GM23248 (cell line): ENCODE data around the gene OPCML.

ENCODE experiments used
- EZH2 ChIP-seq: fragments of 200-600 bp; sonication (generic); IDR thresholded peaks from 2 replicates; pipeline ENCODE4 v1.6.1; 2018; ENCODE audit warnings: antibody characterized with exemption, mild to moderate bottlenecking; ENCODE audit not compliant: insufficient read depth, poor library complexity, severe bottlenecking
- EZH2phosphoT487 ChIP-seq: fragments of 200-600 bp; sonication (generic); IDR thresholded peaks from 2 replicates; pipeline ENCODE4 v1.6.1; 2018; ENCODE audit warnings: antibody characterized with exemption, moderate library complexity, mild to moderate bottlenecking, low read depth; ENCODE audit not compliant: insufficient read depth

DNA sequence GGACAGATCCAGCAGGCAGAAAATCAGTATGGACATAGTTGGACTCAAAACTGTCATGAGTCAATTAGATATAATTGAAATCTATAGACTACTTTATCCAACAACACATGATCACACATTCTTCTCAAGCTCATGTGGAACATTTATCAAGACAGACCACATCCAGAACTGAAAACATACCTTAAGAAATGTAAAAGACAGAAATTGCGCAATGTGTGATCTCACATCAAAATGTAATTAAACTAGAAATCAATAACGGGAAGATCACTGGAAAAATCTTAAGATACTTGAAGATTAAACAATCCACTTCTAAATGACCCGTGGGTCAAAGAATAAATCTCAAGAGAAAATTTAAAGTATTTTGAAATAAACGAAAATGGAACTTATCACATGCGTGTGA lies 435.3 kb downstream of the OPCML start:
- TF ChIP-seq EZH2 (no peak), EZH2phosphoT487 (no peak)
